ENCODE results near the gene FADS2.

The FADS2 gene

DNA sequence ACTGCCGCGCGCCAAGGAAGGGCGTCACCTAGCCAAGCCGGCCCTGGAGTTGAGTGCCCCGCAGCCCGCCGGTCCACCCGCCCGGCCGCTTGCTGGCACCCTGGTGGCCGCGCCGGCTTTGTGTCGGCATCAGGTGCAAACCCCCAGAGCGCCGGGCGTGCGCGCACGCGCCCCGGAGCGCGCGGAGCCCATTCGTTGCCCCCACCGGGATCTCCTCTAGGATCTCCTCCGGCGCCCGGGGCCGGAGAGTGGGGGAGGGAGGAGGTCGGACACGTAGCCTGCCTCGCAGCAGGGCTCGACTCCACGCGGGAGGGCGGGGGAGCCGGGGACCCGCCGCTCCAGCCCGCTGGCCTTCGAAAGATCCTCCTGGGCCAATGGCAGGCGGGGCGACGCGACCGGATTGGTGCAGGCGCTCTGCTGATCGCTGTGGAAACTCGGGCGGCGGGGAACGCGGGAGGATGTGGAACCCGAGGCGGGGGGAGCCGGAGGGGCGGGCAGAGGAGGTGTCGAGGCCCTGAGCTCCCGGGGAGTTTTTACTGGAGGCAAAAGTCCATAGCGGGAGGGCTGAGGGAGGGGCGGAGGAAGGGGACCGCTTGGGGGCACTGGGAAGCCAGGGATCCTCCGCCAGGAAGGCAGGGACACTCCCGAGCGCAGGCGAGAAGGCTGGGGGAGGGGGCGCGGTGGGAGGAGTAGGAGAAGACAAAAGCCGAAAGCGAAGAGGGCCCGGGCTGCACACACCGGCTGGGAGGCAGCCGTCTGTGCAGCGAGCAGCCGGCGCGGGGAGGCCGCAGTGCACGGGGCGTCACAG is at the start of gene FADS2:
Gene FADS2, plus strand, starts transcription at position 730 of the 808 bp plus-strand sequence. CDS start 91 bp downstream, outside the sequence.
- DNase-seq = peak; percentile 99

DNA sequence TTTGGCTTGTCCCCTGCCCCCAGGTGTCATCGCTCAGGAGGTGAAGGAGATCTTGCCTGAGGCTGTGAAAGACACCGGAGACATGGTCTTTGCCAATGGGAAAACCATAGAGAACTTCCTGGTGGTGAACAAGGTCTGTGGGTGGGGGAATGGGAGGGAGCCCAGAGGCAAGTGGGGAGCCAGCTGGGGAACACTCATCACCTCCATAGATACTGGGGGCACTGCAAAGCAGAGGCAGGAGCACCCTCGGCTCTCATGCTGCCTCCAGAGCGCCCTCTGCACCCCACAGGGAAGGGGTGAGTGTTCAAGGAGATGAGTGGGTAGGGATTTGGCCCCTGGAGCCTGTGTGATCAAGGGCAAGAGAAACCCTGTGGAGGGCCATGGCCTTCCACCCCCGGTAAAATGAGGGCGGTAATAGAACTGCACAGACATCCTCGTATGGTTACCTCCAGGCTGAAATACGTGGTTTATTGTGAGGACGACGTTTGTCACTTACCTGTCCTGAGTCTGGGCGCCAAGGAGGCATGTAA is 49.7 kb upstream of the FADS2 start:
- no peak for DNase-seq

DNA sequence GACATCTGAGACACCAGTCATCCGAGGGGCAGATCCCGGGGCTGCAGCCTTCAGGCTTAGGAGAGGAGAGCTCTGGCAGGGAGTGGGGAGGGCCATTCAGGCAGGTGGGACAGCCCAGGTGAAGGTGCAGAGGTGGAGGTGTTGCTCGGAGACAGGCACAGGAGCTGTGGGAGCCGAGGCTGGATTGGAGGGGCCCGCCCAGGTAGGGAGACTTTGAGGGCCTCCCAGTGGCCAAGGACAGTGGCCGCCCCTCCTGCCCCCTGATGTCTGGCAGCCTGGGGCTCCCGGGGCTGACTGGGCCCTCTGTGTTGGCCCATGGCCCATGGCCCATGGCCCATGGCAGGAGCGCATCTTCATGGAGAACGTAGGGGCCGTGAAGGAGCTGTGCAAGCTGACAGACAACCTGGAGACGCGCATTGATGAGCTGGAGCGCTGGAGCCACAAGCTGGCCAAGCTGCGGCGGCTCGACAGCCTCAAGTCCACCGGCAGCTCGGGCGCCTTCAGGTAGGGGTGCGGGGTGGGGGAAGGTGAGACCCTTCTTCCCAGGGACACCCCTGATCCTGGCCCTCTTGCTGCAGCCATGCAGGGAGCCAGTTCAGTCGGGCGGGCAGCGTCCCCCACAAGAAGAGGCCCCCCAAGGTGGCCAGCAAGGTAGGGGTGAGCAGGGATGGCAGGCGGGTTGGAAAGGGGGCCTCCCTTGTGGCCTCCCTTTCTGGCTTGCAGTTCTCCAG is 49.0 kb upstream of the FADS2 start:
- no peak for DNase-seq

DNA sequence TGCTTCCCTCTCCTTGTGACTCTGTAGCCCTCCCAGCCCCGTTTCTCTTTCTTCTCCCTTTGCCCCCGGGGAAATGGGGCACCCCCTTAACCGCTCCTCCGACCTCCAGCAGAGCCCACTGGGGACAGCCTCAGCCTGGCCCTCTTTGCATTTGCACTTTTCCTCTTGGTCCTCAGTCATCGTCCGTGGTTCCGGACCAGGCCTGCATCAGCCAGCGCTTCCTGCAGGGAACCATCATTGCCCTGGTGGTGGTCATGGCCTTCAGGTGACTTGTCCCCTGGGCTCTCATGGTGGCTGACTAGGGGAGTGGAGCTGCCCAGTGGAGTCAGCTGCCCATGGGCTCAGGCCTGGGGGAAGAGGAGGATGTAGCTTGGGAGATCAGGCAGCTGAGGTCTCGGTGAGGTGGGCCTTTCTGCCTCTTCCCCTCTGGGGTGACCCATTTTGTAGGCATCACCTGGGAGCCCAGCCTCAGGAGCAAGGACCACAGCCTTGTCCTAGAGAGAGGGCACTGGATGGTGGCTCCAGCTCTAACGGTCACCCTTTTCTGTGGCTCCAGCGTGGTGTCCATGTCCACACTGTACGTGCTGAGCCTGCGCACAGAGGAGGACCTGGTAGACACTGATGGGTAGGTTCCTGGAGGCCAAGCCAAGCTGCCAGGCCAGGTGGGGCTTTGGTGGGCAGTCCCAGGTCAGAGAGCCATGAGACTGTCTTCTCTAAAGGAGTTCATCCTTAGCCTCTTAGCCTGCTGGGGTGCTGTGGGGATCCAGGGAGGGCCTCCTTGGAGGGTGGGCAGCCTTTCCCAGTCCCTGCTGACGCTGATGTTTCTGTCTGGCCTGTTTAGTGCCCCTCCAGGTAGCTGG is 48.2 kb upstream of the FADS2 start:
- DNase-seq = no peak

DNA sequence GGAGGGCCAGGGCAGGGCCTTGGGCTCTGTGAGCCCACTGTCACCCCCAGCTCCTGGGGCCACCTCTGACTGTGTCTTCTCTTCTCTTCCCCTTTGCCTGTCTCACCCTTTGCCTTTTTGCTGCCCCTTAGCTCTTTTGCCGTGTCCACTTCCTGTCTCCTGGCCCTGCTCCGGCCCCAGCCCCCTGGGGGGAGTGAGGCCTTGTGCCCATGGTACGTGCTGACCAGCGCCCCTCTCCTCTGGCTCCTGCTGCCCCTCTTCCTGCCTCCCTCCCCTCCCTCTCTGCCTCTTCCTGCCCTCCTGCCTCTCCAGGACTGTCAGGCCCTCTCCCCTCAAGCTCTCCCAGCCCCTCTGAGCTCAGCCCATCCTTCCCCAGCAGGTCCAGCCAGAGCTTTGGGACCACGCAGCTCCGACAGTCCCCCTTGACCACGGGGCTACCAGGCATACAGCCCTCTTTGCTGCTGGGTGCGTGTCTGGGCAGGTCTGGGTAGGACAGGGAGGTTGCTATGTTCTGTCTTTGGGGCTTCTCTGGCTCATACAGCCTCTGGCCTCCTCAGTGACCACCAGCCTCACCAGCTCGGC is 47.4 kb upstream of the FADS2 start:
- DNase-seq = no peak

DNA sequence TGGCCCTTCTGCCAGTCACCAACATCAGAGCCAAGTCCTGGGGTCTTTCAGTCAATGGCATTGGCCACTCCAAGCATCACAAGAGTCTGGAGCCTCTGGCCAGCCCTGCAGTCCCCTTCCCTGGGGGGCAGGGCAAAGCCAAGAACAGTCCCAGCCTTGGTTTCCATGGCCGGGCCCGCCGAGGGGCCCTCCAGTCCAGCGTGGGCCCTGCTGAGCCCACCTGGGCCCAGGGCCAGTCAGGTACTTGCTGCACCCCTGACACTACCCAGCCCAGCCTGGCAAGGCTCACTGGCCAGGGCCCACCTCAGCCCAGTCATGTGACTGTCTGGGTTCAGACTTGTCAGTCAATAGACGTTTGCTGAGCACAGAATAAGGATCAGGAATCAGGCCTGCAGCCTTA is 46.5 kb upstream of the FADS2 start:
- no peak for DNase-seq

DNA sequence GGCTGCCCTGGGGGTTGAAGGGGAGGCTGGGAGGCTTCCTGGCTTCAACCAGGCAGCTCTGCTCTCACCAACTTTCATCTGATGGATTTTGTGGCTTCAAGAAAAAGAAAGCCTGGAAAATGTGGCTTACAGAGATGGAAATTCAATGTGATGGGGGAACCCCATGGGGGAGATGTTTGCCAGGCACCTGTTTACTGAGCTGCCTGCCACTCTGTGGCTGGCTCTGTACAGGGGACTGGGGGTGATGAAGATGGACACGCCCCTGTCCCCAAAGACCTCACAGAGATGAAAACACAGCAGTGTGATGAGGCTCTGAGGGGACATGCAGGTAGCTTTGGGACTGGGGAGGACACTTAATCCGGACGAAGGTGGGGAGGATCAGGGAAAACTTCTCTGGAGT is 45.8 kb upstream of the FADS2 start:
- DNase-seq = no peak

DNA sequence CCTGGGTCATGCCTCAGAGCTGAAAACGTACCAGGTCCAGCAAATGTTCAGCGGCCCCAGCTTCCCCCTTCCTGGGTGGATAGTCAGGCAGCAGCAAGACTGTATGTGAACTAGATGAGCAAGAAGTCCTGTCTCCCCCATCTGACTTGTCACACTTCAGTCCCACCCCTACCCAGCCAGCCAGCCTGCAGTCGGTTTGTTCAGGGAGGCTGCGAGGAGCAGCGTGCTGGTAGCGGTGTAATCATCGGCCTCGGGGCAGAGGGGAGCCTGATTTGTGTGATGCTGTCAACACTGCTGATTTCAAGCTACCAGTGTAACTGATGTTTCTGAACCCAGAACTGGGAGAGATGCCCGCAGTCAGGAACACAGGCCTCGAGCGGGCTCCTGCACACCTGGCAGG is 45.3 kb upstream of the FADS2 start:
- no peak for DNase-seq

DNA sequence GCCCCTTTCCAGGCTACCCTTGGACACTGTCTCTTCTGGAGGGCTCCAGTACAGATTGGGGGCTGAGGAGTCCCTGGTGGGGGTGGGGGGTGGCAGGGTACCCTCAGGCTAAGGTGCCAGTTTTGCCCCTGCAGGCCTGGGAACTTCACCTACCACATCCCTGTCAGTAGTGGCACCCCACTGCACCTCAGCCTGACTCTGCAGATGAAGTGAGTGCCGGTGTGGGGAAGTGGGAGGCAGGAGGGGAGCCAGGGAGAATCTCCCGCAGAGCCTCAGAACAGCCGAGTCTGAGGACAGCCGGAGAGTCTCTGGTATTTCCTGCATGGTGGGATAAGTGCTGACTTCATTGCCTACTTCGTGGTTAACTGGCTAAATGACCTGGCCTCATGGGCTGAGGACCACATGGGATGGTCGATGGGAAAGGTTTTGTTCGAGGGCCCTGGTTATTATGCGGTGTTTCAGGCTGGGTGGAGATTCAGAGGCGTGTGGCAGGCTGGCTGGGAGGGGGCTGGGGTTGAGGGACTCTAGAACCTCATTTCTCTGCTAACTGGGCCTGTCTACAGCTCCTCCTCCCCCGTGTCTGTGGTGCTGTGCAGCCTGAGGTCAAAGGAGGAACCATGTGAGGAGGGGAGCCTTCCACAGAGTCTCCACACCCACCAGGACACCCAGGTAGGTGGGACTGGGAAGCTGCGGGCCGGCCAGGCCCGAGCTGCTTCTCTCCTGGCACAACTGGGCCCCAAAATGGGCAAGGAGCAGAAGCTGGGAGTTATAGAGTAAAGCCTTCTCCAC is 44.2 kb upstream of the FADS2 start:
- DNase-seq = no peak

DNA sequence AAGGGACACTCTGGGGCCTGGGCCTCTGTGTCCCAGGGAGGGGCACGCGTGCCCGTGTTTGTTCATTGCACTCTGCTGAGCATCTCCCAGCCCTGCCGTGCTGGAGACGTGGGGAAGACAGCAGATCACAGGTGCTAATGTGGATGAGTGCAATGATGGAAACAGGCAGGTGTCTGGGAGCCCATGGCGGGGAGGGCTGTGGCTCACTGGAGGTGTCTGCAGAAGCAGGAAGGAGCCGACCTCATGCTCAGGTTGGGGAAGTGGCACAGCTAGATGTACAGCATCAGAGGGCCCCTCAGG is 43.6 kb upstream of the FADS2 start:
- DNase-seq = no peak

DNA sequence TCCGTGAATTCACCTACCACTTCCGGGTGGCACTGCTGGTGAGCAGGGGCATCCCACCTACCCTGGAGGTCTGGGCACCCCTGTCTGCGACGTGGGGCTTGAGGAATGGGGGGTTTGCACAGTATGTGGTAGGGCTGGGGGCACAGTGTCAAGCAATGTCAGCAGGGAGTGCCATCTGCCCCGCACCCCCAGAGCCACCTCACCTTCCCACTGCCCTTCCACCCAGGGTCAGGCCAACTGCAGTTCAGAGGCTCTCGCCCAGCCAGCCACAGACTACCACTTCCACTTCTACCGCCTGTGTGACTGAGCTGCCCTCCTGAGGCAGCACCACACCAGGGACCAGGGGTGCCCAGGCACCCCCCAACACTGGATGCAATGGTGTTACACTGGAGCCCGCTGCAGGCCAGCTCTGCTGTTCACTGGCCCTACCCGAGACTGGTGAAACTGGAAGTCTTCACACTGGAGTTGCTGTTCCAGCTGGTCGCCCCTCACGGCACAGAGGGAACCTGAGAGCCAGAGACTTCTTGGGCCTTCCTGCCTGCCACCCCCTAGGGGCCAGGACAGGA is 42.2 kb upstream of the FADS2 start:
- DNase-seq = no peak

DNA sequence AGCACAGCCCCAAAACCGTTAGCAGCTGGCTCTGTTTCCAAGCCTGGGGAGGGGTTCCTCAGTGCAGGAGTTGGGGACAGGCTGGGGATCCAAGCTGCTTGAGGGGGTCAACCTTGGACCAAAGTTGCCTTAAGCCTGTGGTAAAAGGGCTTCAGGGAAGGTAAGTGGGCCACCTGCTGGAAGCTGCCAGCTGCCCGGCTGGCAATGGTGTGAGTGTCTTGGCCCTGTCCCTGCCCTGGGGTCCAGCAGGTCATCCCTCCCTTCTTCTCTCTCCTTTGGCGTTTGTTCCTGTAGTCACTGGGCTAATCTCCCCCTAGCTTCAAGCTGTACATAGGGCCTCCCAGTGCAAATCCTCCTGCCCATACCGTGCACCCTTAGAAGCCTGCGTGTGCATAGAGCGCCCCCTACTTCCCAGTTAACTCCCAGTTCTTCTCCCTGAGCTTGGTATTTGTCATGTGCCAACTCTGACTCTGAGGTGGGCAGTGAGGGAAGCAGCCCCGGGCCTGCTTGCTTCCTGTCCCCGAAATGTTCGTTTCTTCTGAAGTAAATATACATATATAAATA is 40.1 kb upstream of the FADS2 start:
- no peak for DNase-seq

DNA sequence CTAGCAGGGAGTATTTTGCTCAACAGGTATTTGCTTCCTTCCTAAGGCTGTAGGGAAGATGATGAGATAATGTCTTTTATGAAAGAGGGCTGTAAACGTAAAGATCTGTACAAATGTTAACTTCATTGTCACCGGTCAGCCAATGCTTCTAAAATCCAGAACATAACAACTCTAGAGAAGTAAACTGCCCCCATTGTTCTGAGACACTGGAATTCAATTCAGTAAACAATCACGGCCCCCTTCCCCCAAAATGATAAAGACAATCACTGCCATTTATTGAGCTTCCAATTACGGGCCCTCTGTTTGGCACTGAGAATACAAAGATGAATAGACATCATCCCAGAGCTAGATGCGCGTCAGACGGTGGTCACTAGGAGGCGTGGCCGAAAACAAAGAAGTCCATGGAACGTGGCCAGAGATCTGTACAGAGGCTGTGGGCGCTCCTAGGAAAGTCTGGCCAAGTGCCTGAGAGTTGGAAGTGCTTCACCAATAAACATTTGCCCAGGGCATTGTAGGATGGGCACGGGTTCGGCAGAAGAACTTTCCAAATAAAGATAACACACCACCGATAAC is 36.3 kb upstream of the FADS2 start:
- peak; percentile 85 for DNase-seq

DNA sequence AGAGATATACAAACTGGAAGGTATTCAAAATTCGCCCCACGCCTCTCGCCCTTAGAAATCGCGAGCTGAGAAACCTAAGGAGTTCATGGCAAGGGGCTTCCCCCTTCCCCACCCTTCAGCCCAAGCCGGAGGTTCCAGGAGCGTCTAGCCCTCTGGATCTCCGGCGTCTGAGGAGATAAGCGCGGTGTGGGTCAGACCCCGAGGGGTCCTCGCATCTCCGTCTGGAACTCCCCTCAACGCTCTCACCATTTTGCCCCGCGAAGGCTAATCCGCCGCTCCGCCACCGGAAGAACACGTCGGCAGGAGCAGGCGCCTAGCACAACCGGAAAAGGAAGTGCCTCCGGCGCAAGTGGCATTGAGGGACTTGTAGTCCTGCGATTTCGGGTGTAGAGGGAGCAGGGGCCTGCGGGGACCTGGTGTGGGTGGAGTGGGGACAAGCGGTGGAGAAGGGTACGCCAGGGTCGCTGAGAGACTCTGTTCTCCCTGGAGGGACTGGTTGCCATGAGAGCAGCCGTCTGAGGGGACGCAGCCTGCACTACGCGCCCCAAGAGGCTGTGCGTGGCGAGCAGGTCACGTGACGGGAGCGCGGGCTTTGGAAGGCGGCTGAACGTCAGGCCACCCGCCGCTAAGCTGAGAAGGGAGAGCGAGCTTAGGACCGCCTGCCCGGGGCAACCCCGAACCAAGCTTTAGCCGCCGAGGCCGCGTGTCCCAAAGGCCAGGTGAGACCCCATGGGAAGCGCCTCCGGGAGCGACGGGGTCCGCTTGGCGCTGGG is 35.6 kb upstream of the FADS2 start, which contains the start of the genes FEN1 and TMEM258:
Gene FEN1, plus strand, starts transcription at position 602 of the 773 bp plus-strand sequence. CDS start 2,451 bp downstream, outside the sequence.
Gene TMEM258, minus strand, starts transcription at position 290 of the 773 bp plus-strand sequence. Its CDS starts 41 bp downstream, at position 249.
- DNase-seq = peak; percentile 91

DNA sequence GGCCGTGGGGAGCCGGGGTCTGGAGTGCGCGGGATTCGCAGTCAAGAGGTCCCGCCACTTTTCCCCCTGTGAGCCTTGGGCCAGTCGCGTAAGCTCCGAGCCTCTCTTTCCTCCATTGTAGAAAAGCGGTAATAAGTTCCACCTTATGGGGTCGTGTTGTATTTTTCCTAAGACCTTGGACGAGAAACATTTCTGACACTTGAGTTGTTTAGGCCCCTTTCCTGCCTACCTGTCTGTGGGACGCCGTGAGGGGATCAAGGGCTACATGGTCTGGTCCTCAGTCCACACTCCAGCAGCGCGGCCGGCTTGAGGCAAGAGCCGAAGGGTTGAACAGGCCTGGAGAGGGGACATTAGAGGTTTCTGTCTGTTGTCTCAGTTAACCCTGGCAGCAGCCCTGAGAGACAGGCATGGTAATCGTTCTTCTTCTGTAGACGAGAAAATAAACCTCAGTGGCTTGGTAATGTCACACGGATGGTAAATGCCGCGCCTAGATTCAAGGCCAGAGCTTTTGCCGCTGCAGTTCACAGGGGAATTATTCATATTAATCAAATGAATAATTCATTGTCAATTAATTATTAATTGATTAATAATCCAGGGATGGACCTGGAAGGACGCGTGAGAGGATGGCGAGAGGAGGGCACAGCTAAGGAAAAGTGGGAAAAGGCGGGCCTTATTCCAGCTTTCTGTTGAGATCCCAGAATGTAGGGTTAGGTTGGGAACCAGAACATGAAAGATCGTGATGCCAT is 34.8 kb upstream of the FADS2 start:
- no peak for DNase-seq

DNA sequence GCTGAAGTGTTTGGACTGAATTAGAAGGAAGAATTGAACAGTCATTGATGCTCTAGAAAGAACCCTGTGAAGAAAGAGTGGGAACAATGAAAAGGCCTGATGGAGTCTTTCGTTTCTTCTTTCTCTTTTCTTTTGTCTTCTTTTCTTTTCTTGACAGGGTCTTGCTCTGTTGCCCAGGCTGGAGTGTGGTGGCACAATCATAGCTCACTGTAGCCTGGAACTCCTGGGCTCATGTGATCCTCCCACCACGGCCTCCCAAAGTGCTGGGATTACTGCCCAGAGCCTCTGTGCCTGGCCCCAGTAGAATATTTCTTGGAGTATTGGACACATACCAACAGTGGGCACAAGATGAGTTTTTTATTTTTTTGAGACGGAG is 34.3 kb upstream of the FADS2 start:
- no peak for DNase-seq

DNA sequence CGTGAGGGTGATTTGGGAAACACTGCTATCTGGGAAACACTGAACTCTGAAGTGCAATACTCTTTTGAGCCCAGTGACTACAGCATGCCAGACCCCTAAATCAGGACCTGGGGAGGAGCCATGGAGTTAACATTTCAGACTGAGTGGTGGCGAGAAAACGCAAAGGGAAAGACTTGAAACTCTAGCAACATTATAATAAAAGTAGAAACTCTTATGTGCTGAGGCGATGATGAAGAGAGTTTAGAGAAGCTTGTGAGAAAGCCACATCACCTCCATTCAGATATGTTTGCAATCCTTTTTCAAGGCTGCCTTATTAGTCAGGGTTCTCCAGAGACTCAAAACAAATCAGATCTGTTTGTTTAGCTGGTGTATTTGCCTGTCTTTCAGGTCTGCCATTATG is 33.5 kb upstream of the FADS2 start:
- no peak for DNase-seq

DNA sequence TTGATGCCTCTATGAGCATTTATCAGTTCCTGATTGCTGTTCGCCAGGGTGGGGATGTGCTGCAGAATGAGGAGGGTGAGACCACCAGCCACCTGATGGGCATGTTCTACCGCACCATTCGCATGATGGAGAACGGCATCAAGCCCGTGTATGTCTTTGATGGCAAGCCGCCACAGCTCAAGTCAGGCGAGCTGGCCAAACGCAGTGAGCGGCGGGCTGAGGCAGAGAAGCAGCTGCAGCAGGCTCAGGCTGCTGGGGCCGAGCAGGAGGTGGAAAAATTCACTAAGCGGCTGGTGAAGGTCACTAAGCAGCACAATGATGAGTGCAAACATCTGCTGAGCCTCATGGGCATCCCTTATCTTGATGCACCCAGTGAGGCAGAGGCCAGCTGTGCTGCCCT is 32.6 kb upstream of the FADS2 start:
- DNase-seq = no peak

DNA sequence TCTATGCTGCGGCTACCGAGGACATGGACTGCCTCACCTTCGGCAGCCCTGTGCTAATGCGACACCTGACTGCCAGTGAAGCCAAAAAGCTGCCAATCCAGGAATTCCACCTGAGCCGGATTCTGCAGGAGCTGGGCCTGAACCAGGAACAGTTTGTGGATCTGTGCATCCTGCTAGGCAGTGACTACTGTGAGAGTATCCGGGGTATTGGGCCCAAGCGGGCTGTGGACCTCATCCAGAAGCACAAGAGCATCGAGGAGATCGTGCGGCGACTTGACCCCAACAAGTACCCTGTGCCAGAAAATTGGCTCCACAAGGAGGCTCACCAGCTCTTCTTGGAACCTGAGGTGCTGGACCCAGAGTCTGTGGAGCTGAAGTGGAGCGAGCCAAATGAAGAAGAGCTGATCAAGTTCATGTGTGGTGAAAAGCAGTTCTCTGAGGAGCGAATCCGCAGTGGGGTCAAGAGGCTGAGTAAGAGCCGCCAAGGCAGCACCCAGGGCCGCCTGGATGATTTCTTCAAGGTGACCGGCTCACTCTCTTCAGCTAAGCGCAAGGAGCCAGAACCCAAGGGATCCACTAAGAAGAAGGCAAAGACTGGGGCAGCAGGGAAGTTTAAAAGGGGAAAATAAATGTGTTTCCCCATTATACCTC is 32.1 kb upstream of the FADS2 start:
- no peak for DNase-seq

Data from COR-L47 (cell line).